Neutrophil (primary cell): ENCODE measurements around the gene ASL.

Experiments used
- H3K27ac ChIP-seq: fragments of 200-600 bp; sonication (generic); 2 replicates; pipeline ENCODE4 v1.5.1; 2016; ENCODE audit warnings: mild to moderate bottlenecking, moderate library complexity
- H3K27me3 ChIP-seq: fragments of 200-600 bp; sonication (generic); 2 replicates; pipeline ENCODE4 v1.6.0; 2016; ENCODE audit warnings: mild to moderate bottlenecking
- H3K36me3 ChIP-seq: fragments of 200-600 bp; sonication (generic); 2 replicates; pipeline ENCODE4 v1.5.1; 2017
- H3K4me1 ChIP-seq, 2 experiments: fragments of 200-600 bp in 1 of 2; sonication (generic) in 1 of 2; 1 replicate in 1 of 2; 2 replicates in 1 of 2; pipeline versions ENCODE4 v1.5.1 to v1.6.1; 2013 to 2016; ENCODE audit warnings: low read depth in 1 of 2, low read length in 1 of 2, mild to moderate bottlenecking in 1 of 2, moderate library complexity in 1 of 2; ENCODE audit not compliant: control insufficient read depth in 1 of 2, insufficient read depth in 1 of 2
- H3K4me3 ChIP-seq, 2 experiments: fragments of 200-600 bp in 1 of 2; sonication (generic) in 1 of 2; 1 replicate in 1 of 2; 2 replicates in 1 of 2; pipeline ENCODE4 v1.5.1; 2013 to 2016; ENCODE audit warnings: low read depth in 1 of 2, low read length in 1 of 2, mild to moderate bottlenecking in 1 of 2, moderate library complexity in 1 of 2
- H3K9me3 ChIP-seq: fragments of 200-600 bp; sonication (generic); 2 replicates; pipeline ENCODE4 v1.5.1; 2016
- TF ChIP-seq, protein P1 (sequence below): fragments of 200-600 bp; sonication (generic); IDR thresholded peaks from 2 replicates; pipeline ENCODE4 v1.5.1; 2016; ENCODE audit warnings: antibody characterized with exemption

ASL gene

DNA sequence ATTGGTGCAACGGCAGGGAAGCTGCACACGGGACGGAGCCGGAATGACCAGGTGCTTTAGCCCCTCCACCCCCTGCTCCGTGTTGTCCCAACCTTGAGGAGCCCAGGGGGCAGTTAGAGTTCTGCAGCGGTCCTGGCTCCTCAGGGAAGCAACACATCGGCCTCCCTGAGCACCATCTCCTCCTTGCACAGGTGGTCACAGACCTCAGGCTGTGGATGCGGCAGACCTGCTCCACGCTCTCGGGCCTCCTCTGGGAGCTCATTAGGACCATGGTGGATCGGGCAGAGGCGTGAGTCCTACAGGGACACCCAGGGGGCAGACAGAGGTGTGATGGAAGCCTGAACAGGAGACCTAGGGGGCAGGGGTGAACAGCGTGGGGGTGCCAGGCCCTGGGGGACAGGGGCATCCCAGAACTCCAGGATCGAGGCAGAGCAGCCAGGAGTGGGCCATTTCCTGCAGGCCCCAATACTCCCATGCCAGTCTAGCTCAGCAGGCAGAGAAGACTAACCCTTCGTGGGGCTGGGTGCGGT, 7.3 kb downstream of the ASL start:
- TF ChIP-seq, protein P1, sequence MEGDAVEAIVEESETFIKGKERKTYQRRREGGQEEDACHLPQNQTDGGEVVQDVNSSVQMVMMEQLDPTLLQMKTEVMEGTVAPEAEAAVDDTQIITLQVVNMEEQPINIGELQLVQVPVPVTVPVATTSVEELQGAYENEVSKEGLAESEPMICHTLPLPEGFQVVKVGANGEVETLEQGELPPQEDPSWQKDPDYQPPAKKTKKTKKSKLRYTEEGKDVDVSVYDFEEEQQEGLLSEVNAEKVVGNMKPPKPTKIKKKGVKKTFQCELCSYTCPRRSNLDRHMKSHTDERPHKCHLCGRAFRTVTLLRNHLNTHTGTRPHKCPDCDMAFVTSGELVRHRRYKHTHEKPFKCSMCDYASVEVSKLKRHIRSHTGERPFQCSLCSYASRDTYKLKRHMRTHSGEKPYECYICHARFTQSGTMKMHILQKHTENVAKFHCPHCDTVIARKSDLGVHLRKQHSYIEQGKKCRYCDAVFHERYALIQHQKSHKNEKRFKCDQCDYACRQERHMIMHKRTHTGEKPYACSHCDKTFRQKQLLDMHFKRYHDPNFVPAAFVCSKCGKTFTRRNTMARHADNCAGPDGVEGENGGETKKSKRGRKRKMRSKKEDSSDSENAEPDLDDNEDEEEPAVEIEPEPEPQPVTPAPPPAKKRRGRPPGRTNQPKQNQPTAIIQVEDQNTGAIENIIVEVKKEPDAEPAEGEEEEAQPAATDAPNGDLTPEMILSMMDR = no peak
- Histone ChIP-seq H3K4me3 (no peak overlapping the region), H3K4me1 (no peaks in the 10 kb centered on the region), H3K36me3 (peaks cover 82% of the 10 kb centered on the region), H3K27me3 (no peaks in the 10 kb centered on the region), H3K9me3 (no peaks in the 10 kb centered on the region), H3K27ac (no peak overlapping the region)

DNA sequence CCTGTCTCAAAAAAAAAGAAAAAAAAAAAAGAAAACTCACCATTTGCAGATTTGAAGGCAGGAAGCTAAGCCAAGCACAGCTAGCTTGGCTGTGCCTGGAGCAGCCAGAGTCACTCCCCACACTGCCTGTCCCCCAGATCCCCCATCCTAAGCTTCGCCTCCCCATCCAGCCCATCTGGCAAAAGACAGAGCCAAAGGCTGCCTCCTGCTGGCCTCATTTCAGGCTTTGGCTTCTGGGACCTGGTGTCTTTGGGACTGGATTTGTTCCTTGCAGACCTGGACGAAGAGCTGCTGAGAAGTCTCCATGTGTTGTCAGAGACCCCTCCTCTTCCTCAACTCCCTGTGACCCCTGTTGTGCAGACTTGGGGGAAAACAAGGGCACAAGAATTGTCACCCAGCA, 8.1 kb downstream of the ASL start:
- H3K36me3 ChIP-seq = peaks cover 85% of the 10 kb centered on the region
- TF ChIP-seq, protein P1 = no peak
- H3K9me3 ChIP-seq = no peaks in the 10 kb centered on the region
- H3K27me3 ChIP-seq = no peaks in the 10 kb centered on the region
- no peaks in the 10 kb centered on the region for H3K4me1 ChIP-seq
- no peak overlapping the region for H3K4me3 ChIP-seq
- no peak overlapping the region for H3K27ac ChIP-seq

DNA sequence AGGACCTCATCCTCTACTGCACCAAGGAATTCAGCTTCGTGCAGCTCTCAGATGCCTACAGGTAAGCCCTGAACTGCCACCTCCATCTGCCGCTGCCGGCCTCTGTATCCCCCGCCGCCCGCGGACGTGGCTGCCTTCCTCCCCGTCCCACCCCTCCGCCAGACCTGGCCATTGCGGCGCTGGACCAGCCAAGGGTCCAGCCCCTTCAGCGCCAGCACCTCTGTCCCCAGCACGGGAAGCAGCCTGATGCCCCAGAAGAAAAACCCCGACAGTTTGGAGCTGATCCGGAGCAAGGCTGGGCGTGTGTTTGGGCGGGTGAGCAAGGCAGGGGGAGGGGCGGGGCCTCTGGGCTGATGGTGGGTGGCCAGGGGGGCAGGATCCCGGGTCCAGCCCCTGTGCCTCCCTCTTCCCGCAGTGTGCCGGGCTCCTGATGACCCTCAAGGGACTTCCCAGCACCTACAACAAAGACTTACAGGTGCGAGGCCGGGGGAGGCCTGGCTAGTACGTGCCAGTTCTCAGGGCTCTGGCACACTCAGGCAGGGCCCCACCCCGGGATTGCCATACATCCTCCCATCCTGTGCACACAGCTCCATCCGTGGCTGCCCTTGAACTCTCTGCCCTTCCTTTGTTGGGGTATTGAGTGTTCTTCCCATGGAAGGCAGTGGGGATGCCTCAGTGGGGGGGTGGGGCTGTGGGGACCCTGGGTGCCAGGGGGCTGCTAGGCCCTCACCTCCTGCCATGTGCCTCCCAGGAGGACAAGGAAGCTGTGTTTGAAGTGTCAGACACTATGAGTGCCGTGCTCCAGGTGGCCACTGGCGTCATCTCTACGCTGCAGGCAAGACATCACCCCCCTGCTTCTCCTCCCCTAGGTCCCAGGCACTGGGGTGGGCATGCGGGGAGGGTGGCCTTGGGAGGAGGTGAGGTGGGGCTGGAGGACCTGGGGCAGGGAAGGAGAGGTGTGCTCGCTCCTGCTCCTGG, 13.5 kb downstream of the ASL start:
- H3K9me3 ChIP-seq = no peaks in the 10 kb centered on the region
- H3K36me3 ChIP-seq = peaks cover 83% of the 10 kb centered on the region
- TF ChIP-seq, protein P1 = no peak
- H3K4me1 ChIP-seq = no peaks in the 10 kb centered on the region
- H3K4me3 ChIP-seq = no peak overlapping the region
- H3K27ac ChIP-seq = no peak overlapping the region
- no peaks in the 10 kb centered on the region for H3K27me3 ChIP-seq

DNA sequence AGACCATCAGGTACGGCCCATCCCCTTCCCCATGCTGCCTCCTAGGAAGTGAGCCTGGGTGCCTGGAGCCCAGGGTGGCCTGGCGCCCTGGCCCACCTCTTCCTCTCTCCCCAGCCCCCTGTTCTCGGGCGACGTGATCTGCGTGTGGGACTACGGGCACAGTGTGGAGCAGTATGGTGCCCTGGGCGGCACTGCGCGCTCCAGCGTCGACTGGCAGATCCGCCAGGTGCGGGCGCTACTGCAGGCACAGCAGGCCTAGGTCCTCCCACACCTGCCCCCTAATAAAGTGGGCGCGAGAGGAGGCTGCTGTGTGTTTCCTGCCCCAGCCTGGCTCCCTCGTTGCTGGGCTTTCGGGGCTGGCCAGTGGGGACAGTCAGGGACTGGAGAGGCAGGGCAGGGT, 17.0 kb downstream of the ASL start:
- TF ChIP-seq, protein P1 = no peak
- no peaks in the 10 kb centered on the region for H3K27me3 ChIP-seq
- no peaks in the 10 kb centered on the region for H3K9me3 ChIP-seq
- H3K4me3 ChIP-seq = no peak overlapping the region
- no peaks in the 10 kb centered on the region for H3K4me1 ChIP-seq
- H3K27ac ChIP-seq = no peak overlapping the region
- peaks cover 48% of the 10 kb centered on the region for H3K36me3 ChIP-seq

DNA sequence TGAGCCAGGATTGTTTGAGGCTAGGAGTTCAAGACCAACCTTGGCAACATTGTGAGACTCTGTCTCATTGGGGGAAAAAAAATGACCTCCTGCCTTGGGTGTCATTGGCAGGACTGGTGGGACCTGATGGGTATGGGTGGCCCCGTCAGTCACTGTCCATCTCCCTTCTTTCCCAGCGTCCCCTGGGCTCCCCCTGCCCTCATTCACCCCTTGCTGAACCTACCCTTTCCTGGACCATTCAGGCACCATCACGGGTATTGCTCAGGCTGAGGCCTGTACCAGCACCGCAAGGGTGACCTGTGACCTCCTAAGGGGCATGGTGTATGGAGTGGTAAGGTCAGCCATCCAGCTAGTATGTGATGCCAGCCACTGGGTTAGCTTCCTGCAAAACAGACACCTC, 19.4 kb downstream of the ASL start:
- Histone ChIP-seq H3K4me1 (peaks cover 6% of the 10 kb centered on the region in 2 experiments), H3K27ac (no peak overlapping the region), H3K9me3 (no peaks in the 10 kb centered on the region), H3K4me3 (no peak overlapping the region), H3K27me3 (no peaks in the 10 kb centered on the region), H3K36me3 (peaks cover 28% of the 10 kb centered on the region)
- TF ChIP-seq, protein P1 = no peak
